ENCODE measurements around the gene AMACR. TPM values are rescaled to one million over a fixed set of nuclear protein-coding genes. Genes with fewer than 3 reads are reported as not detected.

The AMACR gene
- total and polyA plus RNA-seq, 2 of the 13 experiments (the other 11 are each of a cell fraction or from before 2014, with no cell fraction given): 8.9 to 19.7 TPM

- peak; percentile 86 for TF ChIP-seq MEF2D (CRISPR knock-in tag; IDR thresholded peaks at IDR 0.05)
- no peak for TF ChIP-seq SOX6 (IDR thresholded peaks at IDR 0.05)
- peak; percentile 85 for TF ChIP-seq SOX6 (CRISPR knock-in tag; IDR thresholded peaks at IDR 0.05)
- TF ChIP-seq FOXK1 (CRISPR knock-in tag; IDR thresholded peaks at IDR 0.05; ENCODE audit: borderline replicate concordance, low read depth): peak; percentile 62; the same call in 1 of the 2 replicates
- no peak for TF ChIP-seq PHF5A (CRISPR knock-in tag; IDR thresholded peaks at IDR 0.05; ENCODE audit: low read depth, unreplicated experiment)
- no peak for TF ChIP-seq NFAT5 (CRISPR knock-in tag; IDR thresholded peaks at IDR 0.05)
- TF ChIP-seq ZNF24 (IDR thresholded peaks at IDR 0.05): no peak
- 0 out of 2 replicates have a peak, but pooled peaks have one; percentile 24 for TF ChIP-seq ARNTL (CRISPR knock-in tag; IDR thresholded peaks at IDR 0.05)
- no peak for TF ChIP-seq GATAD1 (CRISPR knock-in tag; IDR thresholded peaks at IDR 0.05)
- TF ChIP-seq KDM5A (IDR thresholded peaks at IDR 0.05; ENCODE audit: borderline replicate concordance, low read length): no peak
- TF ChIP-seq CREB3 (CRISPR knock-in tag; IDR thresholded peaks at IDR 0.05): no peak
- peak; percentile 71; the same call in 1 of the 2 replicates for TF ChIP-seq GATA4 (IDR thresholded peaks at IDR 0.05; ENCODE audit: borderline replicate concordance, low read depth)
- peak; percentile 84 for TF ChIP-seq ELF3 (CRISPR knock-in tag; IDR thresholded peaks at IDR 0.05)
- TF ChIP-seq KLF16 (CRISPR knock-in tag; IDR thresholded peaks at IDR 0.05): 0 out of 4 replicates have a peak, but pooled peaks of 1 of the 2 experiments have one; percentile 17
- peak; percentile 83 for TF ChIP-seq HDAC2 (CRISPR knock-in tag; IDR thresholded peaks at IDR 0.05)
- TF ChIP-seq EZH2 (conservative IDR thresholded peaks at IDR 0.05; ENCODE audit: low read depth, low read length): no peak
- TF ChIP-seq AKAP8 (CRISPR knock-in tag; IDR thresholded peaks at IDR 0.05): no peak
- no peak for TF ChIP-seq PLSCR1 (CRISPR knock-in tag; IDR thresholded peaks at IDR 0.05; ENCODE audit: borderline replicate concordance)
- peak; percentile 54; the same call in 1 of the 2 replicates for TF ChIP-seq LCORL (IDR thresholded peaks at IDR 0.05)
- 0 out of 2 replicates have a peak, but pooled peaks have one; percentile 29 for TF ChIP-seq LCORL (CRISPR knock-in tag; IDR thresholded peaks at IDR 0.05)
- TF ChIP-seq ZNF383 (CRISPR knock-in tag; IDR thresholded peaks at IDR 0.05; ENCODE audit: borderline replicate concordance): no peak
- peak; percentile 92 for TF ChIP-seq ISL2 (CRISPR knock-in tag; IDR thresholded peaks at IDR 0.05)
- no peak for TF ChIP-seq ZNF484 (CRISPR knock-in tag; IDR thresholded peaks at IDR 0.05; ENCODE audit: borderline replicate concordance, low read depth)
- TF ChIP-seq NR2C2 (CRISPR knock-in tag; IDR thresholded peaks at IDR 0.05; ENCODE audit: borderline replicate concordance): 0 out of 2 replicates have a peak, but pooled peaks have one; percentile 24
- peak; percentile 81 for TF ChIP-seq MED1 (CRISPR knock-in tag; IDR thresholded peaks at IDR 0.05)
- TF ChIP-seq RCOR2 (CRISPR knock-in tag; IDR thresholded peaks at IDR 0.05): peak; percentile 83; the same call in 1 of the 2 replicates
- peak; percentile 80 for TF ChIP-seq HHEX (CRISPR knock-in tag; IDR thresholded peaks at IDR 0.05)
These were observed 27.9 kb upstream of the AMACR start (continued) for GRCh38 chr5:34035756-34036155.
